D721Med (cell line): Measurements from ENCODE around the gene C17orf67.

Experiments used
- DNase-seq: peaks from one replicate; pipeline ENCODE4 v3.0.0; 2011; ENCODE audit warnings: low spot score; ENCODE audit not compliant: insufficient read length
- FAIRE-seq: peaks from 2 replicates; lab custom pipeline; 2011; peaks lifted over from hg19 to GRCh38; lab: Jason Lieb, UNC
- CTCF ChIP-seq: IDR thresholded peaks from 2 replicates; pipeline ENCODE4 v1.5.1; 2012; ENCODE audit warnings: mild to moderate bottlenecking, control low read depth; ENCODE audit not compliant: insufficient read depth; ENCODE audit errors: missing control alignments

The C17orf67 gene

GRCh38 chr17:56826611-56827414 is 6.9 kb downstream of the C17orf67 start:
- FAIRE-seq (no peak), DNase-seq (no peak)
- no peak for TF ChIP-seq CTCF

- TF ChIP-seq CTCF: no peak
- DNase-seq (no peak), FAIRE-seq (no peak)
Measured at GRCh38 chr17:56824503-56824902, 9.2 kb downstream of the C17orf67 start.

- FAIRE-seq (no peak), DNase-seq (no peak)
- no peak for TF ChIP-seq CTCF
Measured at GRCh38 chr17:56823848-56824247, 9.9 kb downstream of the C17orf67 start.

GRCh38 chr17:56822725-56823124 is 11.0 kb downstream of the C17orf67 start:
- TF ChIP-seq CTCF: no peak
- FAIRE-seq: no peak
- DNase-seq: no peak

GRCh38 chr17:56821847-56822534 is 11.7 kb downstream of the C17orf67 start:
- no peak for TF ChIP-seq CTCF
- no peak for FAIRE-seq
- DNase-seq: no peak

- no peak for TF ChIP-seq CTCF
- DNase-seq (no peak), FAIRE-seq (no peak)
Measured at GRCh38 chr17:56820207-56820606, 13.5 kb downstream of the C17orf67 start.
